Body of pancreas (tissue), 4 donors: ENCODE results near the gene MCF2L2. TPM values are rescaled to one million over a fixed set of nuclear protein-coding genes. Genes with fewer than 3 reads are reported as not detected.
"Not testable (repeated sequence)": the region's sequence is repeated elsewhere in the genome, so short reads cannot be mapped to it uniquely, and the experiment has no call there.

Experiments used
- ATAC-seq: fragments of 150-250 bp; one replicate; pipeline ENCODE4 v1.9.1; 2016
- DNase-seq, 4 donors: peaks; one replicate each; pipeline ENCODE4 v3.0.0-alpha.2; 2019
- H3K27ac ChIP-seq, 4 donors: fragments of 200-600 bp; sonication (generic); 1 replicate in 3 of 4; 2 replicates in 1 of 4; pipeline versions ENCODE4 v1.5.1 to v1.6.1; 2016 to 2019; ENCODE audit warnings: mild to moderate bottlenecking in 1 of 4, mixed read lengths in 1 of 4, moderate library complexity in 1 of 4
- H3K27me3 ChIP-seq, 2 donors: fragments of 200-600 bp; sonication (generic); one replicate each; pipeline ENCODE4 v1.6.0; 2016; ENCODE audit warnings: mild to moderate bottlenecking in 1 of 2
- H3K36me3 ChIP-seq, 2 donors: fragments of 200-600 bp; sonication (generic); replicated peaks in 1 of 2; 2 replicates each; pipeline ENCODE4 v1.5.1; 2016; ENCODE audit warnings: low read depth in 2 of 2; ENCODE audit not compliant: insufficient read depth in 1 of 2
- H3K4me1 ChIP-seq: fragments of 200-600 bp; sonication (generic); one replicate; pipeline ENCODE4 v1.6.0; 2016
- H3K4me3 ChIP-seq, 2 donors: fragments of 200-600 bp; sonication (generic); 1 replicate in 1 of 2; 2 replicates in 1 of 2; pipeline ENCODE4 v1.5.1; 2016 to 2019
- H3K9me3 ChIP-seq, 3 donors: fragments of 200-600 bp; sonication (generic); 1 replicate in 2 of 3; 2 replicates in 1 of 3; pipeline ENCODE4 v1.5.1; 2016
- CTCF ChIP-seq, 7 experiments: fragments of 450-650 bp in 4 of 7; fragments of 200-600 bp in 3 of 7; sonication (generic) in 3 of 7; IDR thresholded peaks; one replicate each; pipeline ENCODE4 v1.5.1; 2016 to 2019; ENCODE audit warnings: antibody characterized with exemption in 7 of 7
- POLR2A ChIP-seq, 3 donors: fragments of 450-650 bp; IDR thresholded peaks; one replicate each; pipeline ENCODE4 v1.6.1; 2016; ENCODE audit warnings: antibody characterized with exemption in 3 of 3, mild to moderate bottlenecking in 2 of 3
- WGBS, 2 donors: methylation state at CpG; one replicate each; pipeline ENCODE4 v1.1.5; 2017; 5-methylcytosine and 5-hydroxymethylcytosine counted together
- intact Hi-C: fragments of 100-400 bp; cut with DNase I; formaldehyde crosslinking; loops from one replicate; pipeline ENCODE4 v1.15.1; 2023
- total RNA-seq, 2 donors: library from RNA; depleted of rRNA; stranded (reverse); fragments of >200 nt; gene quantifications; one replicate each; pipeline ENCODE4 v1.1.0, GENCODE V29; 2016

Gene MCF2L2
- total RNA-seq, 2 donors from 2014 or later, result 0.26 TPM; not detected in 1

DNA sequence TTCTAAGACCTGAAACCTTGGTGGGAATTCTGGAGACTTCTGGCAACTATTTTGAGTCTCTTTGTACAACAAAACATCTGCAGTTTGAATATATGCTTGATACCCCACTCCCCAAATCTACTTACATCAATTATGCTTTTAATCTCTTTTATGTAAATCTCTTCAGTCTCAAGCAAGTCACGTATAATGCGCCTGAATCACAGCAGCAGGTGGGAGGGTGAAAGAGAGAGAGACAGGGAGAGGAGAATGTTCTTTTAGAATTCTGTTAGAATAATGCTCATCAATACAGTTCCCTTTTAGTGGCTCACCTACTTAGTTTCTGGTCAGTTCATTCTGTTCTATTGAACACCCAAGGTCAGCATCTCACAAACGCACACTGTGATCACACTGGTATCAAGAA lies 197.6 kb downstream of the MCF2L2 start:
- Histone ChIP-seq H3K9me3 (no peaks in the 10 kb centered on the region), H3K4me3 (no peak overlapping the region), H3K27me3 (no peaks in the 10 kb centered on the region), H3K36me3 (no peaks in the 10 kb centered on the region), H3K27ac (no peak overlapping the region), H3K4me1 (no peaks in the 10 kb centered on the region)
- intact Hi-C loops, result no loop called here
- DNase-seq, result no peak
- no peak for ATAC-seq
- TF ChIP-seq POLR2A (IDR thresholded peaks at IDR 0.05) (no peak), CTCF (IDR thresholded peaks at IDR 0.05) (no peak)
- 88 to 94% methylated on average over 3 of the region's 3 CpGs for WGBS, 2 donors

DNA sequence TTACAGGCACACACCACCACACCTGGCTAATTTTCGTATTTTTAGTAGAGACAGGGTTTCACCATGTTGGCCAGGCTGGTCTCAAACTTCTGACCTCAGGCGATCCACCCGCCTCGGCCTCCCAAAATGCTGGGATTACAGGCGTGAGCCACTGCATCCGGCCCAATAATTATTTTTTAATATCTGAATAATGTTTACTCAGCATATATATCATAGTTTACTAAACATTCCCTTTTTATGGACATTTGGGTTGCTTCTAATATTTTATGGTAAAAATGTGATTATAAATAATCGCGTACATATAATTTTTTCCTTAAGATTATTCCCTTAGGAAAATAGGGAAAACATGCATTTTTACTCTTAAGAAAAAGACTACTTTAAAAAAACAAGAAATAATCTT lies 198.2 kb downstream of the MCF2L2 start:
- ATAC-seq, H3K36me3 ChIP-seq, H3K9me3 ChIP-seq, DNase-seq, H3K27me3 ChIP-seq, H3K27ac ChIP-seq, intact Hi-C loops, H3K4me3 ChIP-seq, H3K4me1 ChIP-seq: not testable (repeated sequence)
- 80 to 82% methylated on average over 8 of the region's 8 CpGs for WGBS, 2 donors

GRCh38 chr3:183229178-183229577 lies 199.2 kb downstream of the MCF2L2 start:
- no peak overlapping the region for H3K27ac ChIP-seq
- H3K4me1 ChIP-seq, result no peaks in the 10 kb centered on the region
- no peak for ATAC-seq
- TF ChIP-seq POLR2A (IDR thresholded peaks at IDR 0.05) (no peak), CTCF (IDR thresholded peaks at IDR 0.05) (no peak)
- no peaks in the 10 kb centered on the region for H3K9me3 ChIP-seq
- intact Hi-C loops, result no loop called here
- no peak overlapping the region for H3K4me3 ChIP-seq
- H3K27me3 ChIP-seq, result no peaks in the 10 kb centered on the region
- no peaks in the 10 kb centered on the region for H3K36me3 ChIP-seq
- WGBS, 2 donors, result 79 to 96% methylated on average over 1 of the region's 1 CpG
- no peak for DNase-seq

DNA sequence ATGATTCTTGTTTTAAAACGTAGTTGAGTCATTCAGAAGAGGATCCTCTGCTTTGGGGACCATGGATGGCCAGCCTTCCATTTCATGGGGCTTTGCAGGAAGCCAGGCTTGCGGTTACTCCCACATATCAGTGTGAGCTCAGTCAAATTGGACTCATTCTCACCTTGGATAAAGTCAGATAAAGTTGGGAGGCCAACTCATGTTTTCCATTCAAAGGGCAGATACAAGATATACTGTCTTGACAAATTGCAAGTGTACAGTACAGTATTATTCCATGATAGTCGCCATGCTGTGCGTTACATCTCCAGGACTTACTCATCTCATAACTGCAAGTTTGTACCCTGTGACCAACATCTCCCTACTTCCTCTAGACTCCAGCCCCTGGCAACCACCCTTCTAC lies 200.8 kb downstream of the MCF2L2 start:
- Histone ChIP-seq H3K9me3 (no peaks in the 10 kb centered on the region), H3K27ac (no peak overlapping the region), H3K36me3 (no peaks in the 10 kb centered on the region), H3K4me1 (no peaks in the 10 kb centered on the region), H3K27me3 (no peaks in the 10 kb centered on the region), H3K4me3 (no peak overlapping the region)
- WGBS, 2 donors, result 61 to 77% methylated on average over 4 of the region's 4 CpGs
- no peak for TF ChIP-seq POLR2A (IDR thresholded peaks at IDR 0.05)
- TF ChIP-seq CTCF (IDR thresholded peaks at IDR 0.05), result no peak
- no peak for DNase-seq
- no peak for ATAC-seq
- intact Hi-C loops, result no loop called here

- H3K4me1 ChIP-seq, result no peaks in the 10 kb centered on the region
- H3K27ac ChIP-seq, result no peak overlapping the region
- no peak overlapping the region for H3K4me3 ChIP-seq
- no peak for ATAC-seq
- TF ChIP-seq POLR2A (IDR thresholded peaks at IDR 0.05) (no peak), CTCF (IDR thresholded peaks at IDR 0.05) (no peak)
- H3K27me3 ChIP-seq, result no peaks in the 10 kb centered on the region
- WGBS, 2 donors, result 52 to 65% methylated on average over 9 of the region's 9 CpGs
- DNase-seq, result no peak
- intact Hi-C loops, result no loop called here
- no peaks in the 10 kb centered on the region for H3K36me3 ChIP-seq
- H3K9me3 ChIP-seq, result no peaks in the 10 kb centered on the region
Measured at GRCh38 chr3:183226333-183226890, 202.0 kb downstream of the MCF2L2 start.
